Muscle layer of duodenum (tissue), 2 donors: ENCODE measurements around the gene PTPRK.

ENCODE experiments used
- H3K27ac ChIP-seq: one replicate; pipeline ENCODE4 v1.7.0; 2013; ENCODE audit warnings: mild to moderate bottlenecking, low read length
- H3K27me3 ChIP-seq: one replicate; pipeline ENCODE4 v1.7.0; 2013; ENCODE audit warnings: low read depth, mild to moderate bottlenecking, control low read depth, low read length
- H3K36me3 ChIP-seq, 2 donors: one replicate each; pipeline ENCODE4 v1.7.0; 2013; ENCODE audit warnings: low read length in 2 of 2, control low read depth in 1 of 2, mild to moderate bottlenecking in 1 of 2; ENCODE audit not compliant: insufficient read depth in 2 of 2, control insufficient read depth in 1 of 2
- H3K4me1 ChIP-seq, 2 donors: one replicate each; pipeline ENCODE4 v1.7.0; 2013; ENCODE audit warnings: low read length in 2 of 2, mild to moderate bottlenecking in 2 of 2, control low read depth in 1 of 2, moderate library complexity in 1 of 2; ENCODE audit not compliant: insufficient read depth in 2 of 2, control insufficient read depth in 1 of 2
- H3K4me3 ChIP-seq, 2 donors: one replicate each; pipeline ENCODE4 v1.7.0; 2013; ENCODE audit warnings: low read length in 2 of 2, low read depth in 1 of 2, mild to moderate bottlenecking in 1 of 2
- H3K9me3 ChIP-seq, 2 donors: one replicate each; pipeline ENCODE4 v1.7.0; 2013; ENCODE audit warnings: low read length in 2 of 2, control low read depth in 1 of 2, mild to moderate bottlenecking in 1 of 2; ENCODE audit not compliant: control insufficient read depth in 1 of 2
- donor health status: healthy.

The PTPRK gene

GRCh38 chr6:128063850-128064539, 456.4 kb downstream of the PTPRK start:
- Histone ChIP-seq H3K27me3 (no peaks in the 10 kb centered on the region), H3K27ac (no peak overlapping the region), H3K36me3 (peaks cover 0 to 7% of the 10 kb centered on the region in 2 donors), H3K4me3 (no peak overlapping the region), H3K4me1 (no peaks in the 10 kb centered on the region), H3K9me3 (no peaks in the 10 kb centered on the region)

GRCh38 chr6:128062882-128063603, 457.4 kb downstream of the PTPRK start:
- Histone ChIP-seq H3K27me3 (no peaks in the 10 kb centered on the region), H3K36me3 (peaks cover 0 to 7% of the 10 kb centered on the region in 2 donors), H3K9me3 (no peaks in the 10 kb centered on the region), H3K4me3 (no peak overlapping the region), H3K27ac (no peak overlapping the region), H3K4me1 (no peaks in the 10 kb centered on the region)

GRCh38 chr6:128057946-128058345, 462.5 kb downstream of the PTPRK start:
- Histone ChIP-seq H3K9me3 (no peaks in the 10 kb centered on the region), H3K27me3 (no peaks in the 10 kb centered on the region), H3K36me3 (peaks cover 0 to 7% of the 10 kb centered on the region in 2 donors), H3K4me1 (no peaks in the 10 kb centered on the region), H3K27ac (no peak overlapping the region), H3K4me3 (no peak overlapping the region)

GRCh38 chr6:128057541-128057940, 462.9 kb downstream of the PTPRK start:
- H3K27me3 ChIP-seq = no peaks in the 10 kb centered on the region
- no peaks in the 10 kb centered on the region for H3K4me1 ChIP-seq
- no peaks in the 10 kb centered on the region for H3K9me3 ChIP-seq
- H3K4me3 ChIP-seq = no peak overlapping the region
- H3K27ac ChIP-seq = no peak overlapping the region
- H3K36me3 ChIP-seq = peaks cover 0 to 7% of the 10 kb centered on the region in 2 donors

- no peak overlapping the region for H3K4me3 ChIP-seq
- no peaks in the 10 kb centered on the region for H3K9me3 ChIP-seq
- no peaks in the 10 kb centered on the region for H3K27me3 ChIP-seq
- no peak overlapping the region for H3K27ac ChIP-seq
- no peaks in the 10 kb centered on the region for H3K4me1 ChIP-seq
- no peaks in the 10 kb centered on the region for H3K36me3 ChIP-seq
Observed at GRCh38 chr6:128053109-128053508, 467.3 kb downstream of the PTPRK start.

- no peak overlapping the region for H3K27ac ChIP-seq
- no peaks in the 10 kb centered on the region for H3K4me1 ChIP-seq
- no peaks in the 10 kb centered on the region for H3K27me3 ChIP-seq
- no peak overlapping the region for H3K4me3 ChIP-seq
- no peaks in the 10 kb centered on the region for H3K9me3 ChIP-seq
- H3K36me3 ChIP-seq = no peaks in the 10 kb centered on the region
Observed at GRCh38 chr6:128047989-128048388, 472.4 kb downstream of the PTPRK start.

- H3K27me3 ChIP-seq = no peaks in the 10 kb centered on the region
- no peak overlapping the region for H3K4me3 ChIP-seq
- no peaks in the 10 kb centered on the region for H3K36me3 ChIP-seq
- H3K27ac ChIP-seq = no peak overlapping the region
- H3K9me3 ChIP-seq = peaks cover 0 to 2% of the 10 kb centered on the region in 2 donors
- H3K4me1 ChIP-seq = no peaks in the 10 kb centered on the region
Observed at GRCh38 chr6:128046033-128046432, 474.4 kb downstream of the PTPRK start.

GRCh38 chr6:128039543-128039942, 480.9 kb downstream of the PTPRK start:
- Histone ChIP-seq H3K9me3 (peaks cover 0 to 2% of the 10 kb centered on the region in 2 donors), H3K4me3 (no peak overlapping the region), H3K27ac (no peak overlapping the region), H3K4me1 (no peaks in the 10 kb centered on the region), H3K36me3 (no peaks in the 10 kb centered on the region), H3K27me3 (no peaks in the 10 kb centered on the region)

- no peak overlapping the region for H3K4me3 ChIP-seq
- H3K4me1 ChIP-seq = no peaks in the 10 kb centered on the region
- no peaks in the 10 kb centered on the region for H3K36me3 ChIP-seq
- H3K9me3 ChIP-seq = no peaks in the 10 kb centered on the region
- no peak overlapping the region for H3K27ac ChIP-seq
- H3K27me3 ChIP-seq = no peaks in the 10 kb centered on the region
Observed at GRCh38 chr6:128036808-128037570, 483.4 kb downstream of the PTPRK start.

GRCh38 chr6:128033156-128033555, 487.2 kb downstream of the PTPRK start:
- Histone ChIP-seq H3K27ac (no peak overlapping the region), H3K36me3 (no peaks in the 10 kb centered on the region), H3K27me3 (no peaks in the 10 kb centered on the region), H3K4me3 (no peak overlapping the region), H3K4me1 (no peaks in the 10 kb centered on the region), H3K9me3 (no peaks in the 10 kb centered on the region)

GRCh38 chr6:128032042-128032441, 488.4 kb downstream of the PTPRK start:
- no peak overlapping the region for H3K27ac ChIP-seq
- no peak overlapping the region for H3K4me3 ChIP-seq
- no peaks in the 10 kb centered on the region for H3K36me3 ChIP-seq
- no peaks in the 10 kb centered on the region for H3K27me3 ChIP-seq
- no peaks in the 10 kb centered on the region for H3K4me1 ChIP-seq
- no peaks in the 10 kb centered on the region for H3K9me3 ChIP-seq
